Type B pancreatic cell (in vitro differentiated cells): ENCODE results near the gene ZNF664. TPM values are rescaled to one million over a fixed set of nuclear protein-coding genes. Genes with fewer than 3 reads are reported as not detected.

Experiments used
- DNase-seq: peaks from one replicate; pipeline ENCODE4 v3.0.0; 2021; ENCODE audit warnings: mixed read lengths; ENCODE audit not compliant: unreplicated experiment; ENCODE audit errors: extremely low spot score
- H3K27ac Mint-ChIP-seq: 2 replicates; pipeline ENCODE4 v1.8.0; 2021; ENCODE audit warnings: mild to moderate bottlenecking, mixed read lengths
- H3K27me3 Mint-ChIP-seq: 2 replicates; pipeline ENCODE4 v1.8.0; 2021; ENCODE audit warnings: mixed read lengths
- H3K36me3 Mint-ChIP-seq: 2 replicates; pipeline ENCODE4 v1.8.0; 2021; ENCODE audit warnings: mixed read lengths
- H3K4me1 Mint-ChIP-seq: one replicate; pipeline ENCODE4 v1.8.0; 2021; ENCODE audit warnings: mixed read lengths; ENCODE audit not compliant: unreplicated experiment
- H3K4me3 Mint-ChIP-seq: 2 replicates; pipeline ENCODE4 v1.8.0; 2021; ENCODE audit warnings: mild to moderate bottlenecking, mixed read lengths
- H3K9me3 Mint-ChIP-seq: 2 replicates; pipeline ENCODE4 v1.8.0; 2021; ENCODE audit warnings: mixed read lengths
- CTCF ChIP-seq: fragments of 200-600 bp; sonication (generic); conservative IDR thresholded peaks from 2 replicates; pipeline ENCODE4 v1.5.0; 2021; ENCODE audit warnings: antibody characterized with exemption, mild to moderate bottlenecking
- total RNA-seq: library from RNA; stranded (reverse); gene quantifications from 2 replicates; pipeline ENCODE4 v1.2.1, GENCODE V29; 2021; ENCODE audit warnings: low replicate concordance

The ZNF664 gene
- total RNA-seq, 1 donor from 2014 or later: 149 TPM

GRCh38 chr12:124010687-124011086 is 37.7 kb downstream of the ZNF664 start:
- Mint-ChIP-seq H3K27ac (no peak overlapping the region), H3K9me3 (no peaks in the 10 kb centered on the region), H3K27me3 (no peaks in the 10 kb centered on the region), H3K36me3 (peaks cover 40% of the 10 kb centered on the region), H3K4me3 (no peak overlapping the region), H3K4me1 (peaks cover 31% of the 10 kb centered on the region)
- DNase-seq: no peak
- no peak for TF ChIP-seq CTCF

- H3K4me3 Mint-ChIP-seq: no peak overlapping the region
- no peaks in the 10 kb centered on the region for H3K9me3 Mint-ChIP-seq
- no peak for TF ChIP-seq CTCF
- H3K27me3 Mint-ChIP-seq: no peaks in the 10 kb centered on the region
- no peak for DNase-seq
- H3K4me1 Mint-ChIP-seq: peaks cover 22% of the 10 kb centered on the region
- H3K27ac Mint-ChIP-seq: no peak overlapping the region
- H3K36me3 Mint-ChIP-seq: peaks cover 37% of the 10 kb centered on the region
These were observed 38.6 kb downstream of the ZNF664 start for GRCh38 chr12:124011435-124012115.

GRCh38 chr12:124013073-124013472 is 40.1 kb downstream of the ZNF664 start:
- no peaks in the 10 kb centered on the region for H3K27me3 Mint-ChIP-seq
- TF ChIP-seq CTCF: no peak
- H3K4me3 Mint-ChIP-seq: no peak overlapping the region
- H3K36me3 Mint-ChIP-seq: peaks cover 41% of the 10 kb centered on the region
- H3K4me1 Mint-ChIP-seq: peaks cover 7% of the 10 kb centered on the region
- DNase-seq: no peak
- no peaks in the 10 kb centered on the region for H3K9me3 Mint-ChIP-seq
- H3K27ac Mint-ChIP-seq: no peak overlapping the region

DNA sequence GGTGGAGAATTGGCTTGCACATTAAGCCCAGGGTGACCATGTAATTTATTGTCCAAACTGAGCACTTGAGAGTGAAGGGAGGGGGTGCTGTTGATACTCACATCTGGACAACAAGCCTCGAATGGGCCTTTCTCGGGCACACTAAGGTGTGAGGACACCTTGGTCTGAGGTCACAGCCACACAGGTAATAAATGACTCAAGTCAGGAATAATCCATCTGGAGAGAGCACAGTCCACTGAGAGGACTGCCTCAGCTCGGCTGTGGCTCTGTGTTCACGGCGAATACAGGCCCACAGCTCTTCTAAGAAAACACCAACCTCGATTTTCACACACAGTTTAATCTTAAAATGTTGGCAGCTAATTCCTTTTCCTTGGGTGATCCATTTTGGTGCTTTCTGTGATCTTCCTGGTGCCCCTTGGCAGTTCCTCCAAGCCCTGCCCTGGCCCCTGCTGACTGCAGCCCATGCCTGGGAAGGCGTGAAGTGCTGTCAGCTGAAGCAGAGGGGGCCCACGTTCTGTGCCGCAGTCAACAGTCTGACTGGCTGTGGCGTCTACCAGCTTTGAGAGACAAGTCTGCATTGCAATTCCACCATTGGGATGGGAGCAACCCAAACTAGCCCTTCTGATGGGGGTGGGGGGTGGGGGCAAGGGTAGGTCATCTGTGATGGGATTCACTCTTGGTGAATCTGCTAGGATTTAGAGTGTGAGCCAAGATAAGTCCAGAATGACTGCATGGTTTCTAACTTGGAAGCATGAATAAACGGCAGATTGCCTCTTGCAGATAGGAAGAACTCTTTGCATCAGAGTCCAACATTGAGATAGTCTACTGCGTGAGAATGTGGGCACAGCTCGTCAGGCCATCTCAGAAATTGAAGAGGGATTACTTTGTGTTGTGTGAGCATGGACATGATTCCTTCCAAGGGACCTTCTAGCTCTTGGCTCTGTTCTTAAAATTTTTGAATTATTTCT is 42.8 kb downstream of the ZNF664 start:
- no peak overlapping the region for H3K27ac Mint-ChIP-seq
- no peaks in the 10 kb centered on the region for H3K9me3 Mint-ChIP-seq
- peaks cover 1% of the 10 kb centered on the region for H3K4me1 Mint-ChIP-seq
- no peak for DNase-seq
- no peaks in the 10 kb centered on the region for H3K27me3 Mint-ChIP-seq
- peaks cover 35% of the 10 kb centered on the region for H3K36me3 Mint-ChIP-seq
- no peak for TF ChIP-seq CTCF
- no peak overlapping the region for H3K4me3 Mint-ChIP-seq

DNA sequence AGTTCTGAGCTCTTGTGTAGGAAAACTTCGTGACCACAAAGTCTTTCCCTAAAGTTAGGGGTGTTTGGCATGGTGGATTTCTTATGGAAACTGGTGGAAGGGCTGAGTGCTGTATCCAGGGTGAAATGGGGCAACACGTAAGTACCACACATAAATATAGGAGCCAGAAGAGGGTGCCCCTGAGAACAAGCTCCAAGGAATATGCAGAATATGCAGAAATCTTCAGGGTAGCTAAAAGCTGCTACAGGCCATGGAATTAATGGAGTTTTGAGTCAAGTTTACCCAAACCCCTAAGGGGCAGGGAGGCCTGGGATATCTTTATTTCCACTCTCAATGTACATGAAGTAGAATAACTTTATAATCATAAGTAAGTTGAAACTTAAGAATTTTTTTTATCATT is 44.0 kb downstream of the ZNF664 start:
- H3K4me3 Mint-ChIP-seq: no peak overlapping the region
- H3K9me3 Mint-ChIP-seq: no peaks in the 10 kb centered on the region
- H3K4me1 Mint-ChIP-seq: peaks cover 6% of the 10 kb centered on the region
- no peak for TF ChIP-seq CTCF
- peaks cover 26% of the 10 kb centered on the region for H3K36me3 Mint-ChIP-seq
- no peak overlapping the region for H3K27ac Mint-ChIP-seq
- DNase-seq: no peak
- H3K27me3 Mint-ChIP-seq: no peaks in the 10 kb centered on the region
